CD1c-positive myeloid dendritic cell (primary cell): ENCODE measurements around the gene TMEM273.
"Not testable (repeated sequence)": the region's sequence is repeated elsewhere in the genome, so short reads cannot be mapped to it uniquely, and the experiment has no call there.

Source experiments
- DNase-seq: peaks from one replicate; pipeline ENCODE4 v3.0.0-alpha.2; 2016; ENCODE audit errors: extremely low spot score

TMEM273 gene

DNA sequence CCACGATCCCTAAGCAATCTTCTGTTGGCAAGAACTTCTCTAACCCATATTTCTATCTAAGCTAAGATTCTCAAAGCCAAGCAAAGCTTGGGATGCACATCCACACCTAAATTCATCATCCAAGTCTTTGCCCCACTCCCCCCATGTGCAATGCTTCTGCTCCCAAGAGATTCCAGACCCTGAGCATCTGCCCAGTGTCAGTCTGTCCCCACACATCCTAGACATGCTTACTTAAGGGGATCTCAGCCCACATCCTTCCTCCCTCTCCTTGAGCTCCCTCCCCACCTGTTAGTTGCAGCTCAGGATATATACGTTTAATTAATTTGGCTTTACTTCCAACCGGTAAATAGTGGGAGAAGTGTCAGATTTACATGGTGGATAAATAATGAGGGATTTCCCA is 17.0 kb upstream of the TMEM273 start:
- DNase-seq = no peak

DNA sequence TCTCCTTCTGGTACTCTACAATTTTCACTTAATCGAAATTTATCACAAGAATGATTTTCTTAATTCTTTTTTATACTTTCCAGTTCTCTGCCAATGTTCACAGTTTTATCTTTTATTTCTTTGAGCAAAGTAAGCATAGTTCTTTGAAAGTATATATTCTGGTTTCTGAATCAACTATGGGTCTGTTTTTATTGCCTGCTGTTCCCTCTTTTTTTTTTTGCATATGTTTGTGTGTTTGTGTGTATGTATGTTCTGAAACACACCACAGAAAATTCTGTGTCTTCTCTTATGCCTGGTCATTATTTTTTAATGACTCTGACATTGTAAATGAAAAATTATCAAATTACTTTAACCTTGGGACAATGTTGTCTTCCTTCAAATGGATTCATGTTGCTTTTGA is 15.9 kb upstream of the TMEM273 start:
- no peak for DNase-seq

- DNase-seq = no peak
Measured at GRCh38 chr10:49202266-49202665, 14.1 kb upstream of the TMEM273 start.

DNA sequence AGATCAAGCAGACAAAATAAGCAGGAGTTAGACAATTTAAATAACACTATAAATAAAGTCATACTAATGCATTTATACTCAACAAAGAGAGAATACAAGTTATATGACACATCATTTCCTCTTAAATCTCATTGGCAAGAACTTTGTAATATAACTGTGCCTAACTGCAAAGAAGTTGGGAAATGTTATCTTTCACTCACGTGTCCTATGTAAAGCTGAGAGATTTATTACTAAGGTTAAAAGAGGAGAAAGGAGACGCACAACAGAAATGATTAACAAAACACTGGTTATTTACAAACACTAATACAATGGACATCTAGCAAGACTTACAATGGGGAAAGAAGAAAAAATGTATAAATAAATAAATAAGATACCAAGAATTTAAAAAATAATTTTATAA is 12.7 kb upstream of the TMEM273 start:
- DNase-seq = no peak

- DNase-seq = no peak
Measured at GRCh38 chr10:49197171-49197570, 9.0 kb upstream of the TMEM273 start.

DNA sequence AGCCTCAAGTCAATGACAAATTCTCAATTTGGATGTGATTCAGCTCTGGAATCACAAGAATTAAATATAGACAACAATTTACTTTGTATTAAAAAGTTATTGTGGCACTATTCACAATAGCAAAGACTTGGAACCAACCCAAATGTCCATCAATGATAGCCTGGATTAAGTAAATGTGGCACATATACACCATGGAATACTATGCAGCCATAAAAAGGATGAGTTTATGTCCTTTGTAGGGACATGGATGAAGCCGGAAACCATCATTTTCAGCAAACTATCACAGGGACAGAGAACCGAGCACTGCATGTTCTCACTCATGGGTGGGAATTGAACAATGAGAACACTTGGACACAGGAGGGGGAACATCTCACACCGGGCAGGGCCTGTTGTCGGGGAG is 7.7 kb upstream of the TMEM273 start:
- DNase-seq = not testable (repeated sequence)

GRCh38 chr10:49194212-49194920 is 6.2 kb upstream of the TMEM273 start:
- no peak for DNase-seq

DNA sequence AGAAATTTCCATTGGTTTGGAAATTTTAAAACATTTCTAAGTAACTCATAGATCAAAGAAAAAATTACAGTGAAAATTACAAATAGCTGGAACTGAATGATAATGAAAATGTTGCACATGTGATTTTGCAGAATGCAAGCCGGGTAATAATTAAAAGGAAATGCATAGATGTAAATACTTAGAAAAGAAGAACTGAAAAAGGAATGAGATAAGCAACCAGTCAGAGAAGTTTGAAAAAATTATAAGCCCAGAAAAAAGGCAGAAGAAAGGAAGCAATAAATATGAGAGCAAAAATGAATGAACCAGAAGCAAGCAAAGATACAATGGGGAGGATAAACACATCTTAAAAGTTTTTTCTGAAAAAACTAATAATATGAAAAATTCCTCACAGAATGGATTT is 3.2 kb upstream of the TMEM273 start:
- peak; percentile 63 for DNase-seq

- DNase-seq = no peak
Measured at GRCh38 chr10:49189422-49189821, 1.2 kb upstream of the TMEM273 start.

- DNase-seq = peak; percentile 23
Measured at GRCh38 chr10:49187044-49187484, 1.1 kb downstream of the TMEM273 start.

- no peak for DNase-seq
Measured at GRCh38 chr10:49186613-49187012, 1.6 kb downstream of the TMEM273 start.

DNA sequence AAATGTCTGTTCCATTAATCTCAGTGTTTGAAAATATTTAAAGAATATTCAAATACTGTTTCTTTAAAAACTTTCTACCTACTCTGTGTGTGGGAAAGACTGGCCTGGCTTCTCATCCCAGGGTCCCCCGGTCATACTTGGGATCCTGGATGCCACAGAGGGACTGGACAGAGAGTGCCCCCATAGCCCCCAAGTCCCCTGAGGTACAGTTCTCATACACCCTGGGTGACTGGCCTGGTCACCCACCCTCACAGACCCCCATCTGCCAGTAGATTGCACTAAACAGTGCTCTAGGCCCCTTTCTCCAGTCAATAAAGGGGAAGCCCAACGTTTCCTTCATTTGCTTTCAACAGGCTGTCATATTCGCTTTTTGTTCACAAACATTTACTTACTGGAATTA is 3.0 kb downstream of the TMEM273 start:
- DNase-seq = no peak

DNA sequence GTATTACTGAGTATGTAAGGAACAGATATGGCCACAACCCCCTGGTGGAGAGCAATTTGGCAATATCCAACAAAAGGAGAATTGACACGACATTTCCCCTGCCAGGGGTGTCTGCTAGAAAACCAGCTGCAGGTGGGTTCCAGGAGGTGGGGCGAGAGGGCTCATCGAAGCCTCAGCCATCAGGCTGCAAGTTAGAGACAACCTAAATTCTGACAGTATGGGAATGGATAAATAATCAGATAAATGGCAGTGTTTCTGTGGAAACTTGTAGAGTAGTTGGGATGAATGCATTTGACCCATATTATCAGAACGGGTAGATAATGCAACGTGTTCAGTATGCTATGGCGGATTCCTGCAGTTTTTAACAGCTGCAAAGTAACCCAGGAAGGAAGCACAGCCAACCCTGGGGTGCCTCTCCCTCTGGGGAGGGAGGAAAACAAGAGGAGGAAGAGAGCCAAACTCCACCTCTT is 3.5 kb downstream of the TMEM273 start:
- peak; percentile 53 for DNase-seq

DNA sequence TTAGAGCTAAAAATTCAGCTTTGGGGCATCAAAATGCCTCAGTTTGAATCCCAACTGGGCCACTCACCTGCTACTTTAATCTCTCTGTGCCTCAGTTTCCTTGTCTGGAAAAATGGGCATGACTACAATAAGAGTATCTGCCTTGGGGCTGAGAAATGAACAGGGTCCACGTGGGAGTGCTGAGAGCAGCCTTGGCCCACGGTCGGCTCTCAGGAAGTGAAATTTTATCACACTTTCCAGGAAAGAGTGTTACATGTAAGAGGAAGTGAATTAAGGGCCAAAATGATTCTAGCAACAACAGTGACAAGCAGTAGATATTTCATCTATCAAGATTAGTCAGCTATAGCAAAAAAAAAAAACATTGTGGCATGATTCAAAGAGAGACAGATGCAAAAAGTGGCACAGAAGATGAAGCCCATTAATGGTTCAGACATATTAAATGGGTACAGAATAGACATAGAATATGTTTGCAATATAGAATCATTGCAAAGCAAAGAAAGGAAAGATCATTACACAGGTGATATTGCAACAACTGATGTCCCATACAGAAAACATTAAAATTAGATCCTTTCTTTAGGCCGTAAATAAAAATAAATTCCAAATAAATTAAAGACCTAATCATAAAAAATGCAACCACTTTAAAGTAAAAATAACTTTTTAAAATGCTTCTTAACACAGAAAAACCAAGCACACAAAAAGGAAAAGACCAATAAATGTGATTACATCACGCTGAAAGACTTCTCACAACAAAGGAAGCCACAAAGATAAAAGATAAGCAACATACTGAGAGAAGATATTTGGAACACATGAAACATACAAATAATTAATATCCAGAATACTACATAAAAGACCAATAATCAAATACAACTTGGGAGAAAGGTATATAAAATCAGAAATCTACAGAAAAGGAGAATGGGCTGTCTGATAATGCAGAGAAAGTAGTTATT is 4.3 kb downstream of the TMEM273 start:
- DNase-seq = peak; percentile 90

DNA sequence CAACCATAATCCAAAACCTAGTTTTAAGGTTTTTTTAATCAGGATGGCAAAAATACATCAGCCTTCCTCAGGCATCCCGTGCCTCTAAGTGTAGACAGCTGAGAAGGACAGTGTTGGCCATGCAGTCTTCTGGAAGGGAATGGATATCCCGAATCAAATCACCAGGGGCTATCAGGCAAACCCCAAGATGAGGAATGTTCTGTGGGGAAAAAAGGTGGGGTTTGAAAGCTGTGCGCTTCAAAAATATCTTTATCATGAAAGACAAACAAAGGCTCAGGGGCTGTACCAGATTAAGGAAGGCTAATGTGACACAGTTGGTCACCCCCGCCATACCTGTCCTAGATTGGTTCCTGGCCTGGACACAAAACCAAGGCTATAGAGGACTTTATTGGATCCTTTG is 5.4 kb downstream of the TMEM273 start:
- no peak for DNase-seq

DNA sequence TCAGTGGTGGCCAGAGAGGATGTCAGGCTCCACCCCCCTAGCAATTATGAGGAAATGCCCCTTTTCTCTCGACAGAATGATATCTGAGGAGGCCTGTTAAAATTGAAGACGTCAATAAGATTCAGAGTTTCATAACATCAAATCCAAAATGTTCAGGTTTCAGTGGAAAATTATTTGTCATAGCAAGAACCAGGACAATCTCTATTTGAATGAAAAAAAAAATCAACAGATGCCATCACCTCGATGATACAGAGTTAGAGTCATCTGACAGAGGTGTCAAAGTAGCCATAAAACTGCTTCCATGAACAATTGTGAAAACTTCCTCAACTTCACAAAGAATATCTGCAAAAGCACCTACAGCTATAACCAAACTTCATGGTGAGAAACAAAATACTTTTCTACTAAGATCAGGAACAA is 7.7 kb downstream of the TMEM273 start:
- peak; percentile 62 for DNase-seq

DNA sequence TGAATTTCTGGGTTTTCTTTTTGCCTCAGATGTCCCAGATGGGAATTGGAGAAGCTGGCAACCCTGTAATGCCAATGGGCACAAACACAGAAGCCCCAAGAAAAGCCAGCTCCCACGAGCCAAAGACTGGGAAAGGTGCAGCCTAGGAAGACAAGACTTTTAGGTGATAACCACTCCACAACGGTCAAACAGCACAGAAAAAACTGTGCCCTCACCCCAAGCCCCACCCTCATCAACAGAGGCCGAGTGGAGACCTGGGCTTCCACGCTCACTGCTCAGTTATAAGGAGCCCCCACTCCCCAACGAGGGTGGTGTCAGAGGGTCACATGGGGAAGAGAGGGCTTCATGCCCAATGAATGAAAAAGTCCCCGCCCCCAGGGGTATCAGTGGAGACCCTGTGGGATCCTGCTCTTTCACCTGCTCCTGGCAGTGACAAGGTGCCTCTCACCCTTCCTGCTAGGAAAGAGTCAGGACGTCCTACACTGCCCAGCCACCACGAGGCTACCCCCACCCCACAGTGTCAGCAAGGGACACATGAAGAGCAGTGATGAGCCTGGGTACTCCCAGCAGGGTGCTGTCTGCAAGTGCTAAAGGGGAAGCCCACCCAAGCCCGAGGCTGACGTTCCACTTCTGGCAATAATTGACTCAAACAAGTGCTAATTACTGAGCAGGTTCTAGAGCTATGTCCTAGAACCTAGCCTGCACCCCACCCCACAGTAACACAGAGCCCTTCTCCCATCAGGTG is 8.3 kb downstream of the TMEM273 start:
- DNase-seq = no peak

GRCh38 chr10:49178489-49179471 is 9.4 kb downstream of the TMEM273 start:
- peak; percentile 52 for DNase-seq

DNA sequence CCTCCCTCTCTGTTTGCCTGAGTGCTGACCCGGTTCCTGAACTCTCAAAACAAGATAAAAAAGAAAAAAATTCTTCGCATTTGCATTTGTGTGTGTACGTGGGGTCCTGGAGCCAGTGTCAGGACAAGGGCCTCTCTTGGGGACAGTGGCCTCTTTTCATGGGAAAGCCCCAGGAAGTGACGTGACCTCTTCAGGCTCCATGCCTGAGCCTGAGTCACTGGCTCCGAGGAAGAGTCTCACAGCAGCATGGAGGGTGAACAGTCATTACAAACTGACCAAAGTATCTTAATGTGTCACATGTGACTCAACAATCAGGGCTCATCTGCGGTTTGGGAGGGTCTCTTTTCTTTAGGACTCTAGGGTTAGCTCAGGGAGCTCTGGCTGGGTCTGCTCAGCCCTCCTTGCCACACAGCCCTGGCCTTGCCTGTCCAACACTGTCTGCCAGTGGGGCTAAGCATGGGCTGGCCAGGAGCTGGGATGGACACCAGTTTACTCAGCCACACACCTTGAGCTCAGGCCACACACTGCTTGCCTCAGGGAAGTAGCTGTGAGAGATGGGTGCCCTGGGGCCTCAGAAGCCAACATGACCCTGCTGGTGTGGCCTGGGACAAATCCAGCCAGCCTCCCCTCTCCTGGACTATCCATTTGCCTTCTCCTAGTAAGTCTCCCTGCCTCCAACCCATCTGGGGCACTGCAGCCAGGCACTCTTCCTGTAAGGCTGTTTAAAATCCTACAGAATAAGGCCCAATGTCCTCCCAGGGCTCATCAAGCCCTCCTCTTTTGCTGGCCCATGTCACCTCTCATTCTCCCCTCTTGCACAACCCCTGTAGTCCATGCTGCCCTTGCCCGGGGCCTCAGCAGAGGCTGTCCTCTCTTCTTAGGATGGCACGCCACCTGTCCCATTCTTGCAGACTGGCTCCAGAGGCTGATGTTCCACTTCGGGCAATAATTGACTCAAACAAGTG is 10.5 kb downstream of the TMEM273 start:
- DNase-seq = peak; percentile 95
